Sigmoid colon (tissue), 7 donors: Measurements from ENCODE around the gene DHCR7. TPM values are rescaled to one million over a fixed set of nuclear protein-coding genes. Genes with fewer than 3 reads are reported as not detected.

Experiments
- DNase-seq: peaks from one replicate; pipeline ENCODE4 v3.0.0-alpha.2; 2019
- H3K27ac ChIP-seq, 4 donors: fragments of 200-600 bp; sonication (generic); one replicate each; pipeline ENCODE4 v1.5.1; 2016 to 2019; ENCODE audit warnings: mild to moderate bottlenecking in 1 of 4
- H3K27me3 ChIP-seq, 3 donors: fragments of 200-600 bp; sonication (generic); one replicate each; pipeline ENCODE4 v1.5.1; 2019; ENCODE audit warnings: mild to moderate bottlenecking in 1 of 3
- H3K36me3 ChIP-seq, 4 donors: fragments of 200-600 bp; sonication (generic); one replicate each; pipeline ENCODE4 v1.5.1; 2016 to 2019
- H3K4me1 ChIP-seq, 4 donors: fragments of 200-600 bp; sonication (generic); one replicate each; pipeline ENCODE4 v1.5.1; 2017 to 2019
- H3K4me3 ChIP-seq, 4 donors: fragments of 200-600 bp; sonication (generic); one replicate each; pipeline ENCODE4 v1.5.1; 2017 to 2019; ENCODE audit warnings: mild to moderate bottlenecking in 2 of 4, moderate library complexity in 1 of 4
- H3K9me3 ChIP-seq, 4 donors: fragments of 200-600 bp in 3 of 4; sonication (generic) in 3 of 4; one replicate each; pipeline versions ENCODE4 v1.5.1 to v1.6.1; 2013 to 2019
- EP300 ChIP-seq, 4 donors: sonication (generic); formaldehyde crosslinking; IDR thresholded peaks; one replicate each; pipeline ENCODE4 v1.6.1; 2017; ENCODE audit warnings: antibody characterized with exemption in 4 of 4
- POLR2A ChIP-seq, 2 donors: fragments of 450-650 bp; IDR thresholded peaks; one replicate each; pipeline ENCODE4 v1.6.1; 2016; ENCODE audit warnings: antibody characterized with exemption in 2 of 2, mild to moderate bottlenecking in 2 of 2, moderate library complexity in 2 of 2
- POLR2AphosphoS5 ChIP-seq, 4 donors: sonication (generic); formaldehyde crosslinking; IDR thresholded peaks; one replicate each; pipeline ENCODE4 v1.6.1; 2017; ENCODE audit warnings: antibody characterized with exemption in 4 of 4
- WGBS, 2 donors: extraction: QIAGEN DNeasy Blood & Tissue Kit; methylation state at CpG; one replicate each; pipeline ENCODE4 v1.1.7; 2013; 5-methylcytosine and 5-hydroxymethylcytosine counted together
- intact Hi-C: fragments of 100-400 bp; cut with DNase I; formaldehyde crosslinking; loops from one replicate; pipeline ENCODE4 v1.15.1; 2023
- polyA plus RNA-seq, 3 donors: library from polyadenylated mRNA; stranded (reverse); fragments of 200-250 nt; gene quantifications; one replicate each; pipeline ENCODE4 v1.2.3, GENCODE V29; 2013
- total RNA-seq, 4 donors: library from RNA; depleted of rRNA; stranded (reverse); fragments of >200 nt; gene quantifications; one replicate each; pipeline ENCODE4 v1.1.0, GENCODE V29; 2016
- TF ChIP-seq, protein P1 (sequence below), 4 experiments: fragments of 450-650 bp in 3 of 4; fragments of 200-600 bp in 1 of 4; IDR thresholded peaks; one replicate each; pipeline ENCODE4 v1.5.1; 2016 to 2019; ENCODE audit warnings: antibody characterized with exemption in 4 of 4, mild to moderate bottlenecking in 3 of 4, moderate library complexity in 2 of 4
- donor health status: healthy with polysubstance abuse.
- donor health status: Bipolar disorder and iron deficiency.
- donor health status: healthy.

Gene DHCR7
- total and polyA plus RNA-seq, 7 donors: 2.4 to 54.2 (median 6.0) TPM

DNA sequence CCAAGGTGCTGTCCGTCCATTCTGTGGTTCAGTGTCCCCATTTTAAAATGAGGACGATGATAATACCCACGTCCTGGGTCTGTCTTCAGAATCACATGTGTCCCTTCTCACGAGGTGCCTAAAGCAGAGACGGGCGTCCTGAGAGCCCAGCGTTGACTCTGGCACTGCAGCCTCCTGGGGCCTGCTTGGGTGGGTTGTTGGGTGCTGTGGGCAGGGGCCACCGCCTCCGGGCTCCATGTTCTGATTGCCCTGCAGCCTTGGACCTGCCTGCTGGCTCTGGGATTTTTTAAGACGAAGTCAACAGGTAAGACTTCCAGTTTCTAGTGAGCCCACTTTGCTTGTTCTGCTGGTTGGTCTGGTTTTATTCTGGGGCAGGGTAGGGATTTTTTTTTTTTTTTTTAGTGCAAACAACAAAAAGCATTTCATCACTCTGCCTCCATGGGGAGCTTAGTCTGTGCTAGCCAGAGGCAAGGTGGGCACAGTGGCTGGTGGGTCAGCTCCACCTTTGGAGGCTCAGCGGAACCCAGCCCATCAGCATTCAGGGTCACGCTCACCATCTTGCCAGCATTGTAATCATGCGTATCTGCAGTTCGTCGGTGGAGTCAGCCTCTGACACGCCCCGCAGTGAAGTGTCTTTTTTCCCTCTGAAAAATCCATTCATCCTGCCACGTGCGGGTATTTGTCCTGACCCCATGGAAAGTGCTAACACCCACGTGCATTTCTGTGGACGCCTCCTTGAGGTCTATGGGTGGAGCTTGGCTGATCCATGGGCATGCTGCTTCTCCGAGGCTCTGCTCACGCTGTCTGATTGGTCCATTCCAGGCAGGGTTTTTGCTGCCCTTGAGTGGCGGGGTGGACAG is 33.1 kb upstream of the DHCR7 start:
- intact Hi-C loops: no loop called here
- no peak for DNase-seq
- Histone ChIP-seq H3K4me3 (no peak overlapping the region), H3K27me3 (no peaks in the 10 kb centered on the region), H3K27ac (no peak overlapping the region), H3K4me1 (no peaks in the 10 kb centered on the region), H3K36me3 (peaks cover 10 to 99% (median 61%) of the 10 kb centered on the region in 4 donors), H3K9me3 (no peaks in the 10 kb centered on the region)
- WGBS, 2 donors: 93 to 94% methylated on average over 24 of the region's 24 CpGs
- TF ChIP-seq POLR2A (IDR thresholded peaks at IDR 0.05) (no peak), POLR2AphosphoS5 (IDR thresholded peaks at IDR 0.05) (no peak), EP300 (IDR thresholded peaks at IDR 0.05) (no peak)
- TF ChIP-seq, protein P1, sequence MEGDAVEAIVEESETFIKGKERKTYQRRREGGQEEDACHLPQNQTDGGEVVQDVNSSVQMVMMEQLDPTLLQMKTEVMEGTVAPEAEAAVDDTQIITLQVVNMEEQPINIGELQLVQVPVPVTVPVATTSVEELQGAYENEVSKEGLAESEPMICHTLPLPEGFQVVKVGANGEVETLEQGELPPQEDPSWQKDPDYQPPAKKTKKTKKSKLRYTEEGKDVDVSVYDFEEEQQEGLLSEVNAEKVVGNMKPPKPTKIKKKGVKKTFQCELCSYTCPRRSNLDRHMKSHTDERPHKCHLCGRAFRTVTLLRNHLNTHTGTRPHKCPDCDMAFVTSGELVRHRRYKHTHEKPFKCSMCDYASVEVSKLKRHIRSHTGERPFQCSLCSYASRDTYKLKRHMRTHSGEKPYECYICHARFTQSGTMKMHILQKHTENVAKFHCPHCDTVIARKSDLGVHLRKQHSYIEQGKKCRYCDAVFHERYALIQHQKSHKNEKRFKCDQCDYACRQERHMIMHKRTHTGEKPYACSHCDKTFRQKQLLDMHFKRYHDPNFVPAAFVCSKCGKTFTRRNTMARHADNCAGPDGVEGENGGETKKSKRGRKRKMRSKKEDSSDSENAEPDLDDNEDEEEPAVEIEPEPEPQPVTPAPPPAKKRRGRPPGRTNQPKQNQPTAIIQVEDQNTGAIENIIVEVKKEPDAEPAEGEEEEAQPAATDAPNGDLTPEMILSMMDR (IDR thresholded peaks at IDR 0.05): no peak

DNA sequence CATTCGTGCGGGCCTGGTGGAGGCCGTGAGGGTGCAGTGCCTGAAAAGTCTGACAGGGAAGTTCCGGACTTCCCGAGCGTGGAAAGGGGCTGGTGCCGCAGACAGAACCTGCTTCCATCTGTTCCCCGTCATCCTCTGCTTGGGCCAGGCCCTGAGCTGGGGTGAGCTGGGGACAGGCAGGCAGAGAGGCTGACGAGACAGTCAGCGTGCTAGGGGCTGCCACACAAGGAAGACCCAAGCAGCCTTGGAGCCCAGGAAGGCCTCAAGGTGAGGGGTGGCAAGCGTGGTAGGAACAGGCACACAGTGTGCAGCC is 30.3 kb upstream of the DHCR7 start:
- Histone ChIP-seq H3K9me3 (no peaks in the 10 kb centered on the region), H3K36me3 (peaks cover 8 to 99% (median 70%) of the 10 kb centered on the region in 4 donors), H3K4me3 (no peak overlapping the region), H3K27ac (no peak overlapping the region), H3K27me3 (no peaks in the 10 kb centered on the region), H3K4me1 (no peaks in the 10 kb centered on the region)
- 94 to 96% methylated on average over 11 of the region's 11 CpGs for WGBS, 2 donors
- DNase-seq: no peak
- TF ChIP-seq POLR2A (IDR thresholded peaks at IDR 0.05) (no peak), EP300 (IDR thresholded peaks at IDR 0.05) (no peak), POLR2AphosphoS5 (IDR thresholded peaks at IDR 0.05) (no peak)
- TF ChIP-seq, protein P1 (IDR thresholded peaks at IDR 0.05): no peak
- intact Hi-C loops: no loop called here

DNA sequence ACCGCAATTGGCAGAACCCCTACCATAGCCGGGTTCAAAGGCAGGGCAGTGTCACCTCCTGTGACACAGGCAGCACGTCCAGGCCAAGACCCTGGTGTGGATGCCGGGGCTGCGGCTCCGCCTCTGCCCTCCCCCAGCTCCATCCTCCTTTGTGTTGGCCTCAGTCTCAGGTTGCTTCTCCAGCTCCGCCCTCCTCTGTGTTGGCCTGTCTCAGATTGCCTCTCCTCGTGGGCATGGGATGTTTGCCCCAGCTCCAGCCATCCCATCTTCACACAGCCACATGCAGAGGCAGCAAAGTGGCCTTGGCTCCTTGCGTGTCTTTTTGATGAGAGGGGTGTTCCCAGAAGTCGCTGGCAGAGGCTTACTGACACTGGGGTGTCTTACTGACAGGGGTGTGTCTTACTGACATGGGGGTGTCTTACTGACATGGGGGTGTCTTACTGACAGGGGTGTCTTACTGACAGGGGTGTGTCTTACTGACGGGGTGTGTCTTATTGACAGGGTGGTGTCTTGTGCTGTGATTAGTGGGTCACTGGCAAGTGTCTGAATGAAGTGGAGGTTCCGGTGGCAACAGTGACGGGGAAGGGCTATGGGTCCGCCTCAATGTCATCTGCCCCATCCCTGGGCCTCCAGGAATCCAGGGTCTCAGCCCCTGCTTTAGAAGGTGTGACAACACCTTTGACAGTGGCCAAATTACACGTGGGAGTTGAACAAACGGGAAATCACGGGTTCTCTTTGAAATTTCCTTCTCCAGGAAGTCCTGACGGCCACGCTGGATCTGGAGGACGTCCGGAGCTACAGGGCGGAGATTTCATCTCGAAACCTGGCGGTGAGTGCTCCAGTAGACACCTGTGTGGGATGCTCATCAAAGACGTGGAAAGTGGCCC is 29.7 kb upstream of the DHCR7 start:
- 82 to 83% methylated on average over 25 of the region's 25 CpGs for WGBS, 2 donors
- TF ChIP-seq, protein P1 (IDR thresholded peaks at IDR 0.05): no peak
- no peak for TF ChIP-seq POLR2AphosphoS5 (IDR thresholded peaks at IDR 0.05)
- TF ChIP-seq POLR2A (IDR thresholded peaks at IDR 0.05): no peak
- TF ChIP-seq EP300 (IDR thresholded peaks at IDR 0.05): no peak
- H3K36me3 ChIP-seq: peaks cover 7 to 99% (median 70%) of the 10 kb centered on the region in 4 donors

DNA sequence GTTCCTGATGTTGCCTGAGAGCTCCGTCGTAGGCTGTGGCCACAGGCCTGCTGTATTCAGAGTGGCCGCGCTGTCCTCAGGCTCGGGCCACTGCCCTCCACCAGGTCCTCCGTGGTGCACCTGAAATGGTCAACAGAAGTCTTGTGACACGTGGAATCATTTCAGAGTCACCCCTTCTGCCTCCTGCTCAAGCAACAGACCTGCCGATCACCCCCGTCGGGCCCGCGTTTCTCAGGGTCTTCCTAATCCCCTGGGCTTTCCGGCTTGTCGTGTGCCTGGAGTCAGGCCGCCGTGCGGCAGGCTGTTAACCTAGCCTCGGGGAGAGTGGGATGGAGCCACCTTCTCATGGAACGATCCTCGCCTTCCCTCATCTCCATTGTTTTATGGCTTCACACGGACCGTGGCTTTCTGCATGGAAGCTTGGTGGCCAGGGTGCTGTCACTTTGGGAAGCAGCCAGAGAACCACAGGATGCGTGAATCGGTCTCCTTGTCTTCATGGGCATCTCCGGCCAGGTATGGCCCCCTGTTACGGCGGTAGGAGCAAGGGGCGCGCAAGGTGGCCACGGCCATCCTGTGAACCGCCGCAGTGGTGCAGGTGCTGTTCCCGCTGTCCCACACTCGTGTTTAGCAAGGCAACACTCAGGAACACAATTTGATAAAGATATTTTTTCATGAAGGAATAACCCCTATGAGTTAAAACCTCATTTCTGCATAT is 28.9 kb upstream of the DHCR7 start:
- H3K9me3 ChIP-seq: no peaks in the 10 kb centered on the region
- H3K27me3 ChIP-seq: no peaks in the 10 kb centered on the region
- TF ChIP-seq EP300 (IDR thresholded peaks at IDR 0.05) (no peak), POLR2A (IDR thresholded peaks at IDR 0.05) (no peak)
- H3K4me3 ChIP-seq: no peak overlapping the region
- peaks cover 4 to 100% (median 71%) of the 10 kb centered on the region in 4 donors for H3K36me3 ChIP-seq
- H3K4me1 ChIP-seq: no peaks in the 10 kb centered on the region
- intact Hi-C loops: no loop called here
- DNase-seq: no peak
- WGBS, 2 donors: 91 to 94% methylated on average over 34 of the region's 34 CpGs
- H3K27ac ChIP-seq: no peak overlapping the region

More for the DNA sequence above, 29.7 kb upstream of the DHCR7 start:
- H3K27ac ChIP-seq: no peak overlapping the region
- H3K27me3 ChIP-seq: no peaks in the 10 kb centered on the region
- H3K4me3 ChIP-seq: no peak overlapping the region
- no peaks in the 10 kb centered on the region for H3K4me1 ChIP-seq
- no peak for DNase-seq
- intact Hi-C loops: no loop called here
- H3K9me3 ChIP-seq: no peaks in the 10 kb centered on the region
